NCI-H1105 (cell line): ENCODE measurements around the gene MPPED1.

Experiments used
- DNase-seq: peaks from one replicate; lab custom pipeline; 2025; lab: John Stamatoyannopoulos, UW

The MPPED1 gene, protein sequence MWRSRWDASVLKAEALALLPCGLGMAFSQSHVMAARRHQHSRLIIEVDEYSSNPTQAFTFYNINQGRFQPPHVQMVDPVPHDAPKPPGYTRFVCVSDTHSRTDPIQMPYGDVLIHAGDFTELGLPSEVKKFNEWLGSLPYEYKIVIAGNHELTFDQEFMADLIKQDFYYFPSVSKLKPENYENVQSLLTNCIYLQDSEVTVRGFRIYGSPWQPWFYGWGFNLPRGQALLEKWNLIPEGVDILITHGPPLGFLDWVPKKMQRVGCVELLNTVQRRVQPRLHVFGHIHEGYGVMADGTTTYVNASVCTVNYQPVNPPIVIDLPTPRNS

DNA sequence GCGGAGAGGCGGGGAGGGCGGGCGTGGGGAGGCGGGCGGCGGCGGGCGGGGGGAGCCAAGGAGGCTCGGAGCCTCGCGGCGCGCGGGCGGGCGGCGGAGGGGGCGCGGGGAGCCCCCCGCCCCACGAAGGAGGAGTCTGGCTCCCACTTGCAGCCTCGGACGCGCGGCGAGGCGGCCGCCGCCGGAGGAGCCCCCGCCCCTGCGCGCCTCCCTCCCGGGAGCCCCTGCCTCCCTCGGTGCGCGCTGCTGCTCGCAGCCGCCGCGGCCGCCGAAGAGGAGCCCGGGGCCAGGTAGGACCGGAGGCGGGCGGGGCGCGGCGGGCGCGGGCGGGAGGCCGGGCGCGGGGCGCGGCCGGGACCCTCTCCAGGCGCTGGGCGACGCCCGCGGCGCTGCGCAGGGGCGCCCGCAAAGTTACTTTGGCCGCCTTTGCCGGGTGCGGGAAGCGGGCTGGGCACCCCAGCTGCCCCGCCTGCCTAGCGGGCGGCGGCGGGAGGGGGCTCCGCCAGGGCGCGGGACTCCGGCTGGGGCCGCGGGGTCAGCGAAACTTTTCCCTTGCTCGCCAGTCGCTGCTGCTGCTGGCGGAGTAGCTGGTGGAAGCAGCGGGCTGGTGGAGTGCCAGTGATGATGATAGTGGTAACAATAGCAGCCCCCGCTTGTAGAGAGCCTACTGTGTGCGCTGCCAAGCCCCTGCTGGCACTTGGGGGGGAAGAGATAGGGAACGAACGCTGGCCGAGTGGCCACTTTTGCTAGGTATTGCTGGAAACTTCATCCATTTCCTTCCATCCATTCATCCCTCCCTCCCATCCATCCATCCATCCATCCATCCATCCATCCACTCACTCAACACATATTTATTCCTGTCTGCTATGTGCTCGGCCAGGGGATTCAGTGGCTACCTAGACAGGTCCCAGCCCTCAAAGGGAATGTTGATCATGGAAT, at the start of gene MPPED1:
Gene MPPED1, plus strand, starts transcription at position 146 of the 939 bp plus-strand sequence. CDS start 12,972 bp downstream, outside the sequence.
- no peak for DNase-seq

GRCh38 chr22:43363315-43364168, 48.3 kb upstream of the MPPED1 start:
- no peak for DNase-seq

- no peak for DNase-seq
Measured at GRCh38 chr22:43364169-43364435, 47.7 kb upstream of the MPPED1 start.

GRCh38 chr22:43365715-43366440, 45.9 kb upstream of the MPPED1 start:
- DNase-seq: no peak

- no peak for DNase-seq
Measured at GRCh38 chr22:43370036-43370435, 41.8 kb upstream of the MPPED1 start.

GRCh38 chr22:43375951-43376455, 35.8 kb upstream of the MPPED1 start:
- no peak for DNase-seq

GRCh38 chr22:43376765-43377547, 34.9 kb upstream of the MPPED1 start:
- DNase-seq: no peak

DNA sequence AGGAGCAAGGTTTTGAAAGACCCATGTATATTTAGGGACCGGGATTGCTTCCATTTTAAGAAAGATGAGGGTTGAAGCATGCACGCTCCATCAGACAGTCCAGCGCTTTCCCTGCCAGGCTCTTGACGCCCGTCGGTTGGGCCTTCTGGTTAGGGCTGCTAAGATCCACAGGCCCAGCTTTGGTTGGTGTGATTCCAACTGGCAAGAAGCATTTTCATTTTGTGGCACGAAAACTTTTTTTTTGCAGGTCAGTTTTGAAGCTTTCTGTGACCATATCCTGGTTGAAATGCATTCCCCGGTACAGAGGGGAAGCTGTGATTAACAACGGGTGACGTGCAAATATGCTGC, 34.3 kb upstream of the MPPED1 start:
- no peak for DNase-seq

- DNase-seq: peak; percentile 4
Measured at GRCh38 chr22:43377896-43378704, 33.7 kb upstream of the MPPED1 start.

DNA sequence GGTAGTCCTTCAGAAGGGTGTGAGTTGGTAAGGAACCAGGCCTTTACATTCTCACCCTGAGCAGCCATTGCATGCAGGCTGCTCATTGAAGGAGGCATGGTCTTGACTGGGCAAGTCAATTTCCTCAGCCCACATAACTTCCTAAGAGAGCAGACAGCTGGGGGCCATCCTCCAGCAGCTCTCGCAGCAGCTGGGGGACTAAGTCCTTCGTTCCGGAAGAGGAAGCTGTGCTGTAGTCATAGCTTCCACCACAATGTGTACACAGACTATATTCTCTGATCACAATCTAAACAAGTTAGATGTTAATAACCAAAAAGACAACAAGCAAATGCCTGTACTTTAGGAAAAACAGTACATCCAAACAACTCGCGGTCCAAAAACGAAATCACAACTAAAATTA, 30.1 kb upstream of the MPPED1 start:
- no peak for DNase-seq

DNA sequence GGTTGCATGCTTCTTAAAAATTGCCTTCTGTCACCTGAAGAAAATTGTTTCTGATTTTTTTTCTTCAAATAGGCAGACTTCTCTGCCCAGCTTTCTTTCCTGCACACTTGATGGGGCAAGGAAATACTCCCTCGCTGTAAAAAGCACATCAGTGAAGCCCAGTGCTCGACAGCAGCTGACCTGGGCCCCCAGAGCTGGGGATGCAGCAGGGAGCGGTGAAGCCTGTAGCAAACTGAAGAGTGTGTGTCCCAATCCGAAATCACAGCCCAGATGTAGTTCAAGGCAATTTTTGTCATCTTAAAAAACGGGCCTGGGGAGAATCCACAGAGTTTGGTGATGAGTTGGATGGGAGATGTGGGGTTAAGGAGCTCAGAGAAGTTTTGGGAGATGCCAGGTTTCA, 27.0 kb upstream of the MPPED1 start:
- no peak for DNase-seq

- peak; percentile 47 for DNase-seq
Measured at GRCh38 chr22:43385770-43386641, 25.8 kb upstream of the MPPED1 start.

GRCh38 chr22:43387815-43388214, 24.0 kb upstream of the MPPED1 start:
- DNase-seq: no peak

DNA sequence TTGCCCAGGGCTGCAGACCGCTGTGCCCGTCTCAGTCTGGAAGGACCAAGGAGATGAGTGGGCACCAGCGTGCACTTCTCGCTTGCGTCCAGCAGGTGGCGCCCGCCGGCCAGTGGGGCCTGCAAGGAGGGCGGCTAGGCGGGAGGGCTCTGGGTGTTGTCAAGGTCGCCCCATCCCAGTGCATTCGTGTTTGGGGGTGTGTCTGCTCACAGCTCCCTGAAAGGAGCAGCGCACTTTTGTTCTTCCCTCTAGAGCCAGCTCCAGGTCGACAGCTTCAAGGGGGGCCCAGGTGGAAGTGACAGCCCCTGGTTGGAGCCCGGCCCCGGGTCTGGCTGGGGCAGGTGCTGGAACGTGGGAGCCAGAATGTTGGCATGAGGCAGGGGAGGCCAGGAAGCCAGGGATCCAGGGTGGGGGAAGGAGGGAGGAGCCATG, 23.4 kb upstream of the MPPED1 start:
- DNase-seq: peak; percentile 42

- no peak for DNase-seq
Measured at GRCh38 chr22:43389227-43389836, 22.5 kb upstream of the MPPED1 start.

- no peak for DNase-seq
Measured at GRCh38 chr22:43390166-43390565, 21.6 kb upstream of the MPPED1 start.

- no peak for DNase-seq
Measured at GRCh38 chr22:43390872-43391271, 20.9 kb upstream of the MPPED1 start.

GRCh38 chr22:43391306-43391705, 20.5 kb upstream of the MPPED1 start:
- no peak for DNase-seq
